GM15510 (cell line): ENCODE measurements around the gene SOX1.

Experiments used
- POLR2A ChIP-seq: IDR thresholded peaks from 3 replicates; pipeline ENCODE4 v1.6.1; 2011; ENCODE audit warnings: borderline replicate concordance; ENCODE audit not compliant: insufficient read length; ENCODE audit errors: extremely low read depth

The SOX1 gene

GRCh38 chr13:112078879-112079531 lies 12.1 kb downstream of the SOX1 start:
- TF ChIP-seq POLR2A, result no peak

GRCh38 chr13:112079696-112080095 lies 12.7 kb downstream of the SOX1 start:
- no peak for TF ChIP-seq POLR2A

- TF ChIP-seq POLR2A, result no peak
Observed at GRCh38 chr13:112083971-112084370, 17.0 kb downstream of the SOX1 start.

GRCh38 chr13:112092453-112092852 lies 25.5 kb downstream of the SOX1 start:
- TF ChIP-seq POLR2A, result no peak

GRCh38 chr13:112095354-112095753 lies 28.4 kb downstream of the SOX1 start:
- no peak for TF ChIP-seq POLR2A

GRCh38 chr13:112096959-112097358 lies 30.0 kb downstream of the SOX1 start:
- no peak for TF ChIP-seq POLR2A

- no peak for TF ChIP-seq POLR2A
Observed at GRCh38 chr13:112097770-112098169, 30.8 kb downstream of the SOX1 start.

GRCh38 chr13:112098699-112099098 lies 31.8 kb downstream of the SOX1 start:
- TF ChIP-seq POLR2A, result no peak

- no peak for TF ChIP-seq POLR2A
Observed at GRCh38 chr13:112101360-112101930, 34.5 kb downstream of the SOX1 start.

GRCh38 chr13:112102243-112102642 lies 35.3 kb downstream of the SOX1 start:
- no peak for TF ChIP-seq POLR2A

GRCh38 chr13:112103260-112103838 lies 36.4 kb downstream of the SOX1 start:
- TF ChIP-seq POLR2A, result no peak

- no peak for TF ChIP-seq POLR2A
Observed at GRCh38 chr13:112103961-112104880, 37.3 kb downstream of the SOX1 start.

- no peak for TF ChIP-seq POLR2A
Observed at GRCh38 chr13:112104881-112105234, 37.9 kb downstream of the SOX1 start.

- no peak for TF ChIP-seq POLR2A
Observed at GRCh38 chr13:112105244-112105681, 38.3 kb downstream of the SOX1 start.

- no peak for TF ChIP-seq POLR2A
Observed at GRCh38 chr13:112105892-112106291, 38.9 kb downstream of the SOX1 start.
